GM18519 (cell line): ENCODE results near the gene PFDN2.

Experiments
- ATAC-seq: cut with Tn5 transposase; IDR thresholded peaks from one replicate; pipeline ENCODE4 v1.9.1; 2021; ENCODE audit warnings: mild to moderate bottlenecking, moderate library complexity; ENCODE audit not compliant: unreplicated experiment, low FRiP score

Gene PFDN2

GRCh38 chr1:161111527-161111926, 6.3 kb downstream of the PFDN2 start:
- no peak for ATAC-seq

DNA sequence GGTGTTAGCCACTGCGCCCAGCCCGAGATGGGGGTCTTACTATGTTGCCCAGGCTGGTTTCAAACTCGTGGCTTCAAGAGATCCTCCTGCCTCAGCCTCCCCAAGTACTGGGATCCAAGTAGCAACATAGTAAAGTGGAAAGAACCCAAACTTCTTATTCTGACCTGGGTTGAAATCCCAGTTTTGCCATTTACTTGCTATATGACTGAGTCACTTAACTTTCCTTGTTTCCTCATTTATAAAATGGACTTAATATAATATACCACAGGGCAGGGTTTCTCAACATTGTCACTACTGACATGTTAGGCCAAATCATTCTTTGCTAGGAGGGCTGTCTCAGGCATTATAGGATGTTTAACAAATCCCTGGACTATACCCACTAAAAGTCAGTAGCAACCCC, 6.7 kb downstream of the PFDN2 start:
- ATAC-seq, result no peak

DNA sequence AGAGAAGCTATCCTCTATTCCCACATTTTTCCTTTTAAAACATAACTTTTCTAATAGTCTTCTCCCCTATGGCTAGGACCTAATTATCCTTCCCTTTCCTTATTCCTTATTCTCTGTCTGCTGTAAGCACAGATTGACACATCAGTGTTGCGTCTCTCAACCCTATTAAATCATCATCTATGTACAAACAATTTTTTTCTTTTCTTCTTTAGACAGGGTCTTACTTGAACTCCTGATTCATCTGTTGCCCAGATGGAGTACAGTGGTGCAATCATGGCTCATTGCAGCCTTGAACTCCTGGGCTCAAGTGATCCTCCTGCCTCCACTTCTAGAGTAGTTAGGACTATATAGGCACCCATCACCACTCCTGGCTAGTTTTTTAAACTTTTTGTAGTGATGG, 11.4 kb downstream of the PFDN2 start:
- no peak for ATAC-seq

GRCh38 chr1:161100556-161100955, 17.3 kb downstream of the PFDN2 start:
- no peak for ATAC-seq

- ATAC-seq, result no peak
These were observed 18.6 kb downstream of the PFDN2 start for GRCh38 chr1:161099090-161099802.

GRCh38 chr1:161098210-161099068, 19.4 kb downstream of the PFDN2 start, which contains the start of gene KLHDC9:
TSS of gene KLHDC9 (plus strand) at chr1:161098361. CDS start at chr1:161098536, 175 bp downstream.
- peak; percentile 52 for ATAC-seq

GRCh38 chr1:161096530-161096929, 21.3 kb downstream of the PFDN2 start:
- no peak for ATAC-seq

- ATAC-seq, result no peak
These were observed 21.8 kb downstream of the PFDN2 start for GRCh38 chr1:161096015-161096414.

- no peak for ATAC-seq
These were observed 22.6 kb downstream of the PFDN2 start for GRCh38 chr1:161095230-161095629.

GRCh38 chr1:161094481-161094880, 23.4 kb downstream of the PFDN2 start:
- ATAC-seq, result no peak

DNA sequence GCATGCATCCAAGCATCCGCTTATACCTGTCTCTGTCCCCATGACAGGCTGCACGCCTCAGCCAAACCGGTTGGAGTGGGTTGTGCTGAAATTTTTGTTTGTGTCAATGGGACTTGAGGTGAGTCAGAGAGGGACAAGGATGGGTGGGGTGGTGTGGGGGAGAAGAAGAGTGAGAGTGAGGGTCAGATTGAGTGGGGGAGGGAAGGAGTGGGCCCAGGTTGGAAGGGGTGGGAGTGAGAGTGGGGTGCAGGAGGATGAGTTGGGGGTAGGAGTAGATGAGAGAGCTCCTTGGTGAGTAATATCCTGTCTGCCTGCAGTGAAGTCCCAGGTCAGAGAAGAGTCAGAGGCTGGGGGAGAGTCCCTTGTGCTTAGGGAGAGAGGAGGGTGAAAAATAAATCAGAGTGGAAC, 25.2 kb downstream of the PFDN2 start:
- no peak for ATAC-seq

DNA sequence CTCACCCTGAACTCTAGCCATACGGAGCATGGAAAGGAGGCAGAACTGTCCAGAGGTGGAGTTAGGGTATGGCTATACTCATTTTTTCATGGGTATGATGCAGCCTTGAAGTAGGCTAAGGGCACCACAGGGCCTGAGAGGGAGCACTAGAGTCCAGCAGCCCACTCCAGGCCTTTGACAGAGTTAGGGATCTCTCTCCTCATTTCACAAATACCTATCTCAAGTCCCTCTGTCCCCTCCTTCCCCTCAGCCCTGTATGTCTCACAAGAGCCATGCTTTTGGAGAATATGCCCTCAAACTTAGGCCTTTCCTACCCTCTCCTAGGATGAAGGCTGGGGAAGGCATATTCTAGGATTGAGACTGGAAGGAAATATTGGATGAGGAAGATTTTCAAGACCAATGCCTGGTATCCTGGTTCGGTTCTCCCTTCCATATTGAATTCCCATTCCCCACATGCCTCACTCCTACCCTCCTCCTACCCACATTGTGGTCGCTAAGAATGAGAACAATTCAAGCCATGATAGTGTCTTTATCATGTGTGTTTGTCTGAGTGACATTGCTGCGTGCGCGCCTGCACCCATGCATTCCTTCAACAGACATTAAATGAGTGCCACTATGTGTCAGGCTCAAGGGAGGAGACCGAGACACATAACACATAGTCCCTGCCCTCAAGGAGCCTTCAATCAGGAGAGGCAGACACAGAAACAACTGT, 25.9 kb downstream of the PFDN2 start:
- ATAC-seq, result no peak

DNA sequence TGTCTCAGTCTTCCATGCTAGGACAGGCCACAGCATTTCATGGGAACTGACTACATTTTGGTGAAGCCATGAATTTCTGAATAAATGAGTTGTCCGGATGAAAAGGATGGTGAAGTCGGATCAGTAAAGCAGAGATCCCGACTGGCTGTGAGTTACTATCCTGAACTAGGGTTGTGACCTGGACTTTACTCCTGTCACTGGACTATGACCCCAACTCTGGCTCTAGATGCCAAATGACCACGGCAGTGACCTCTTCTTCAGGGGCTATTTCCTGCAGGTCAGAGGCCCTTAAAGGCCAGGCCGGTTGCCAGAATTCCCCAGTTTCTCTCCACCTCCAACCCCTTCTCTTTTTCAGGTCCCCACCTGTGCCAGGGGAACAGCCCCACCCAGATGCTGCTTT, 26.7 kb downstream of the PFDN2 start:
- no peak for ATAC-seq

GRCh38 chr1:161090617-161091016, 27.2 kb downstream of the PFDN2 start:
- ATAC-seq, result no peak

DNA sequence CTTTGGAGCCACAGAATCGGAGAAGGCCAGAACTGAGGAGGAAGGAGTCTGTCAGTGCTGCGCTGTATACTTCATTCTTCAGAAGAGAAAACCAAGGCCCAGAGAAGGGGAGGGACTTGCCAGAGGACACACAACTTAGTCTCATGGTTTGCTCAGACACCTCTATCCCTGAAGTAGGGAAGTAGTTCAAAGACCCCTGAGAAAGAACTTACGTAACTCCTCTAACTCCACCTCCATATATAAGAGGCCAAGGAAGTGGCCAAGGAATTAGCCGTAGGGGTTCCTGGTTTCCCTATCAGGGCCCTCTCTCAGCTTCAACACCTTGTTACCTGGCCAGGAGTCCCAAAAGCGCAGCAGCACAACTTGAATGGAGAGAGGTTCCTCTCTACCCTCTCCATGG, 27.9 kb downstream of the PFDN2 start:
- no peak for ATAC-seq

GRCh38 chr1:161089251-161089924, 28.4 kb downstream of the PFDN2 start, which contains the start of gene NECTIN4:
TSS of gene NECTIN4 (minus strand) at chr1:161089558. CDS start at chr1:161089296, 262 bp downstream.
- ATAC-seq, result no peak

- no peak for ATAC-seq
These were observed 29.2 kb downstream of the PFDN2 start for GRCh38 chr1:161088587-161089110.

- no peak for ATAC-seq
These were observed 31.4 kb downstream of the PFDN2 start for GRCh38 chr1:161086457-161086856.

- no peak for ATAC-seq
These were observed 32.7 kb downstream of the PFDN2 start for GRCh38 chr1:161085165-161085564.

- ATAC-seq, result no peak
These were observed 33.2 kb downstream of the PFDN2 start for GRCh38 chr1:161084597-161084988.
